ENCODE results near the gene MSL3B.
"Not testable (repeated sequence)": the region's sequence is repeated elsewhere in the genome, so short reads cannot be mapped to it uniquely, and the experiment has no call there.

MSL3B gene

GRCh38 chr2:233867993-233868532, at the start of gene MSL3B:
MSL3B (minus strand) TSS chr2:233868386.
- DNase-seq: peak; percentile 37

- no peak for DNase-seq
Observed at GRCh38 chr2:233917116-233917515, 48.9 kb upstream of the MSL3B start, which contains the start of gene TRPM8. TRPM8 (plus strand) TSS chr2:233917373; CDS start chr2:233926538, 9,165 bp downstream.

GRCh38 chr2:233915128-233915527, 46.9 kb upstream of the MSL3B start:
- DNase-seq: no peak

DNA sequence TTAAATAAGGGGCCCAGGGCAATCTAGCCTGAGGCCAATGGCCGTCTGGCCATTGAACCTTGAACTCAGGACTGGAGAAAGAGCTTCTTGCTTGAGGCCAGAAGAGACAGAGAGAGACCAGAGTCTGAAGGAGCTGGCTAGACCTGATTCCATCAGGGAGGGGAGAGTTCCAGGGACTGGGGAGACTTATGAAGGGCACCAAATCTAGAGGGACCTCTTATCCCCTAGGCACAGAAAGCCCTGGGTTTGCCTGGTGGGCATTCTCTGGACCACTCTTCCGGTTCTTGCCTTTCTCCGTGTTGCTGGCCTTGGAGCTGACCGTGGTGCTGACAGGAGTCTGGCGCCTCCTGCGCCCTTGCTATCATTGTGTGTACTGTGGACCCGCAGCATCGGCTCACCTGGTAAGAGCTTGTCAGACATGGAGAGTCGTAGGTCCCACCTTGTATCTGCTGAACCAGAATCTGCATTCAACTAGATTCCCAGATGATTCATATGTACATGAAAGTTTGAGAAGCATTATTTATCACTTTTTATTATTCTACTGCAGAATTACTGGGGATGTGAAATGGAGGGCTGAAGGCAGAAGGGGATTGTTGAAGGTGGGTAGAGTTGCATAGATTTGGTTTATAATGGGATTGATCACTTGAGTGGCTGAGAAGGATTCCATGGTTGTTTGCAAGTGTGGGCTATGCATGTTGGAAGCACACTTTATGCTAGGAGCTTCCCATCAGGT, 44.7 kb upstream of the MSL3B start:
- no peak for DNase-seq

GRCh38 chr2:233907627-233908026, 39.4 kb upstream of the MSL3B start:
- no peak for DNase-seq

- no peak for DNase-seq
Observed at GRCh38 chr2:233905945-233906344, 37.8 kb upstream of the MSL3B start.

GRCh38 chr2:233901884-233902283, 33.7 kb upstream of the MSL3B start:
- DNase-seq: no peak

DNA sequence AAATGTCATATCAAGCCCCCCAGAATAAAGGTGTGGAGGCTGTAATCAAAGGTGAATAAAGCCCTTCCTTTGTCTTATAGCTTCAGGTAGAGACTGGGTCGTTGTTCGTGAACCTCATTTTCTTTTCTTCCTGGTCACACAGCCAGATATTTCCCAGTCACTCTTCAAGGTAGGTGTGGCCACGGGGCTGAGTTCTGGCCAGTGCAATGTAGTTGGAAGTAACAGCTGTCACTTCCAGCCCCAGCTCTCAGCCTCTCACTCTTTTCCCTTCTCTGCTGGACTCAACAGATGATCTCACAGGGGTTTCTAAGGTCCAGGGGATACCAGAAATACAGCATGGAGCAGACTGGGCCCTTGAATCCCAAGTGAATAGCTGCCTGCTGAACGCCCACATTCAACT, 33.2 kb upstream of the MSL3B start:
- DNase-seq: no peak

DNA sequence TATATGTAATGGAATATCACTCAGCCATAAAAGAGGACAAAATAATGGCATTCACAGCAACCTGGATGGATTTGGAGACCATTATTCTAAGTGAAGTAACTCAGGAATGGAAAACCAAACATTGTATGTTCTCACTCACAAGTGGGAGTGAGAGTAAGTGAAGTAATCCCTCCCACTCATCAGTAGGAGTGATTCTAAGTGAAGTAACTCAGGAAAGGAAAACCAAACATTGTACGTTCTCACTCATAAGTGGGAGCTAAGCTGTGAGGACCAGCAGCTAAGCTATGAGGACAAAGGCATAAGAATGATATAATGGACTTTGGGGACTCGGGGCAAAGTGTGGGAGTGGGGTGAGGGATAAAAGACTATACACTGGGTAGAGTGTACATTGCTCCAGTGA, 28.1 kb upstream of the MSL3B start:
- not testable (repeated sequence) for DNase-seq

DNA sequence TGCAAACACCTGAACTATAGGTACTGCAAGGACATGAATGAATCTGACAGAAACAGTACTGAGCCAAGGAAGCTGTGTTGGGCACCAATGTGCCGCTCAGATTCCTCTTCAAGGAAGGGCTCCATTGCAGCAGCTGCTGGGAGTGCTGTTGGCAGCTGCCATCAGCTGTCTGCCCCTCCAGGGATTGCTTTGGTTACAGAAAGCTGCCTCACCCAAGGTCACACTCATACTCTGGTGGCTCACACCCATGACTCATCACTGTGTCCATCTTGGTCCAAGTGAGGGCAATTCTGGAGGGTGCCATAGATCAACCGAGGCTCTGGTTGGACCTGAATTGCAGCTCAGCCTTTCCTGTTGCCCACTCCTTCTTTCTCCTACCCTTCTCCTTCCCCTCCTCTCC, 24.6 kb upstream of the MSL3B start:
- no peak for DNase-seq

GRCh38 chr2:233882353-233882752, 14.2 kb upstream of the MSL3B start:
- DNase-seq: no peak

- not testable (repeated sequence) for DNase-seq
Observed at GRCh38 chr2:233872125-233872524, 3.9 kb upstream of the MSL3B start.

GRCh38 chr2:233871432-233871831, 3.2 kb upstream of the MSL3B start:
- no peak for DNase-seq

GRCh38 chr2:233866479-233866878, 1.7 kb downstream of the MSL3B start:
- DNase-seq: no peak

GRCh38 chr2:233865838-233866237, 2.3 kb downstream of the MSL3B start:
- no peak for DNase-seq

DNA sequence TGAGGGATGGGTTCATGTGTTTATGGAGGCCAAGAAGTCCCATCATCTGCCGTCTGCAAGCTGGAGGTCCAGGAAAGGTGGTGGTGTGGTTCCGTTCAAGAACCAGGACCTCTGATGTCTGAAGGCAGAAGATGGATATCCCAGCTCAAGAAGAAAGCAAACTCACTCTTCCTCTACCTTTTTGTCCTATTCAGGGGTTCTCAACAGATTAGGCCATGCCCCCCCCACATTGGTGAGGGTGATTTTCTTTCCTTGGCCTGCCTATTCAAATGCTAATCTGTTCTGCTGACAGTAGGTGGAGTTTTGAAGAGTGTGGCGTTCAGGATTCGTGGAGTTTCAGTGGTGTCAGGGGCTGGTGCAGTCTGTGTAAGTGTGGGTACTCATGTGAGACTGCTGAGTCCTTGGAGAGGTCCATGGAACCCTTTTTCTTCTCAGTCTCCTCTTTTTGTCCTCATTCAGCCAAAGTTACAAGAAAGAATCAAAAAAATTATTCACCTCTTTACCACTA, 5.9 kb downstream of the MSL3B start:
- DNase-seq: no peak

DNA sequence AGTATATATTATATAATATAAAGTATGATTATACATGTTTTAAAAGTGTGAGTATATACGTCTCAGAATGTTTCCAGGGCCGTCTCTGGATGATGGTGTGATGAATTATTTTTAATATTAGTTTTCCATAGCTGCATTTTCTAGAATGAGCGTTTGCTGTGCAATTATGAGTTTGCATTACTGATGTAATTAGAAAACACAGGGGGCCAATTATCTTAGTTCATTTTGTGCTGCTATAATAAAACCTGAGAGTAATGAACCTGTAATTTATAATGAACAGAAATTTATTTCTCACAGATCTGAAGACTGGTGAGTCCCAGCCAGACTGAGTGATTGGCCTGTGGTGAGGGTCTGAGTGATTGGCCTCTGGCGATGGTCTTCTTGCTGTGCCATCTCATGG, 9.9 kb downstream of the MSL3B start:
- no peak for DNase-seq

DNA sequence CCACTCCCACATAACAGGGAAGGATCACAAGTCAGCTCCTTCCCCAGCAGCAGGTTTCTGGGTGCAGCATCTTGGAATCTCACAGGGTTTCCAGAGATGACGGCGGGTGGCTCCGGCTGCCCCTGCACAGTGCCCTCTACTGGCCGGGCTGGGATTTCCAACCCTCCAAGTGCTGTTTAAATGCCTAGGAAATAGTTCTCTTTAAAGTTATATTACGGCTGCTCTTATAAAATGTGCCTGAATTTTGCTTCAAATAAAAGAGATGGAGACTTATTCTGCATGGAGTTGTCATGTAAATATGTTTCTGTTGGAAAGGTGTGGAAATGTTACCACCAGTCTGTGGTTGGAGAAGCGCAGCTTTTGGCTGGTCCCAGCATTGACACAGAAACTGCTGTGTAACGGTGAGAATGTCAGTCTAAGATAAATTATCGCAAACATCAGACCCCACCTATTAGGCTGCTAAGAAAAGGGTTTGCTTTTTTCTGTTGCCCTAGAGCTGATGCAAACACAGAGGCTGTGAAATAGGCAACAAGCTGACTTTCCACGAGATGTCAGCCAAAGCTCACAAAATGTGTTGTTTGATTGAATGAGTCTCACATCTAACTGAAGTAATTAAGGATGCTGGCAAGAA, 10.6 kb downstream of the MSL3B start:
- DNase-seq: peak; percentile 21

- no peak for DNase-seq
Observed at GRCh38 chr2:233856184-233856583, 12.0 kb downstream of the MSL3B start.

- DNase-seq: no peak
Observed at GRCh38 chr2:233855345-233855744, 12.8 kb downstream of the MSL3B start.

- DNase-seq: peak; percentile 89
Observed at GRCh38 chr2:233854241-233854981, 13.8 kb downstream of the MSL3B start, which contains the start of gene HJURP. HJURP (minus strand) TSS chr2:233854535; CDS start chr2:233854500, 35 bp downstream.

GRCh38 chr2:233853883-233854240, 14.3 kb downstream of the MSL3B start:
- no peak for DNase-seq

- no peak for DNase-seq
Observed at GRCh38 chr2:233853353-233853752, 14.8 kb downstream of the MSL3B start.
